Fibroblast of mammary gland (primary cell): ENCODE data around the gene SPTBN4.
A peak's percentile ranks its signal among the peaks of the same experiment; 100 is the strongest.

Experiments used
- DNase-seq: peaks from one replicate; pipeline ENCODE4 v3.0.0-alpha.2; 2010; ENCODE audit warnings: low read depth
- H3K4me3 ChIP-seq: 2 replicates; pipeline ENCODE4 v1.5.1; 2011; ENCODE audit warnings: low read depth, mild to moderate bottlenecking, low read length, moderate library complexity; ENCODE audit not compliant: control insufficient read depth
- CTCF ChIP-seq: conservative IDR thresholded peaks from 2 replicates; pipeline ENCODE4 v1.5.1; 2011; ENCODE audit warnings: low read depth, low read length, inconsistent platforms; ENCODE audit not compliant: control insufficient read depth, insufficient read depth

The SPTBN4 gene

GRCh38 chr19:40442328-40443130 lies 24.3 kb upstream of the SPTBN4 start:
- H3K4me3 ChIP-seq, result peak overlapping the region; percentile 62
- DNase-seq, result no peak
- TF ChIP-seq CTCF, result no peak

GRCh38 chr19:40443131-40443999 lies 23.4 kb upstream of the SPTBN4 start:
- H3K4me3 ChIP-seq, result peak overlapping the region; percentile 100
- DNase-seq, result peak; percentile 99
- TF ChIP-seq CTCF, result no peak

DNA sequence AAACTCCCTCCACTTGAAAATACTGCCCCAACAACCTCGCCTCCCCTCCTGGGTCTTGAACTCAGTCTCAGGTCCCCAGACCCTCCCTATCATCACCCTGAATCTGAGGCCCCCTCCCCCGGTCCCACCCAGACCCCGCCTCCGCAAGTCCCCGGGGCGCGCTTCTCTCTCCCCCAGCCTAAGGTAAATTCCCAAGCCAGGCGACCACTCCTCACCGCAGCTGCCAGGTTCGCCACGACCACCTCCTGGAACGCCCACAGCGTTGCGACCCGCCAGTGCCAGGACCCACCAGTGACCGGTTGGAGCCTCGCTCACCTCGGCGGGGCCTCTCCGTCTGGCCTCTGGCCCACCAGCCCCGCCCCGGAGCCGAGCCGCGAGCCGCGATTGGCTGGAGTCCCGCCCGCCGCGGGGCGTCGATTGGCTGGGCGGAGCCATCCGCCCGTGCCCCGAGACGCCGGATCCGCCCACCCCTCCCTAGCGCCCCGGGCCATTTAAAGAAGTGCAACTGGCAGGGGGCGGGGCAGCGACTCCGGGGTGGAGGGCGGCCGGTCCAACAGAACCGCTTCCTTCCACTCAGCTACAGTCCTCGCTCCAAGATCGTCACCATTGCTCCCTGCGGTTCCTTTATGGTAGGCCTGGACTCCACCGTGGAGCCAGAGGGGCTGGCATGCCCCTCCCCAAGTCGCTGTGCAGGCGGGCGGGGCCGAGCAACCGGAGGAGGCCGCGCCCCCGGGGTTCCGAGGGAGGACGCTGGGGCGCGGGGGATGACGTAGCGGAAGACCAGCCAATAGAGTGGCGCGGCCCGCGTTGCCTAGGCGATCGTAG lies 22.6 kb upstream of the SPTBN4 start, which contains the start of gene SERTAD3:
TSS of gene SERTAD3 (minus strand) at position 336 of the 825 bp plus-strand sequence. CDS start 2,255 bp downstream, outside the sequence.
- peak; percentile 89 for DNase-seq
- H3K4me3 ChIP-seq, result peak within 1 kb of the TSS; percentile 100
- TF ChIP-seq CTCF, result no peak

GRCh38 chr19:40444825-40445312 lies 21.9 kb upstream of the SPTBN4 start:
- peak overlapping the region; percentile 100 for H3K4me3 ChIP-seq
- no peak for DNase-seq
- no peak for TF ChIP-seq CTCF

- no peak overlapping the region for H3K4me3 ChIP-seq
- DNase-seq, result peak; percentile 28
- TF ChIP-seq CTCF, result no peak
These were observed 21.0 kb upstream of the SPTBN4 start for GRCh38 chr19:40445780-40446262.
